Keratinocyte (primary cell): ENCODE measurements around the gene TRAP1. TPM values are rescaled to one million over a fixed set of nuclear protein-coding genes. Genes with fewer than 3 reads are reported as not detected.

ENCODE experiments used
- DNase-seq: peaks from one replicate; pipeline ENCODE4 v3.0.0-alpha.2; 2011; ENCODE audit warnings: low read depth, missing footprints, low spot score
- FAIRE-seq: peaks from 2 replicates; lab custom pipeline; 2011; peaks lifted over from hg19 to GRCh38; lab: Jason Lieb, UNC
- H2AFZ ChIP-seq: 2 replicates; pipeline ENCODE4 v1.6.0; 2012; ENCODE audit warnings: low read length, control low read depth, inconsistent platforms; ENCODE audit not compliant: control insufficient read depth
- H3K27ac ChIP-seq: 2 replicates; pipeline ENCODE4 v1.5.1; 2011; ENCODE audit warnings: low read length; ENCODE audit not compliant: control insufficient read depth, insufficient read depth
- H3K27me3 ChIP-seq: 3 replicates; pipeline ENCODE4 v1.6.0; 2011; ENCODE audit warnings: low read length; ENCODE audit not compliant: control insufficient read depth, insufficient read depth; ENCODE audit errors: extremely low read depth
- H3K36me3 ChIP-seq, 2 experiments: 2 replicates in 1 of 2; 3 replicates in 1 of 2; pipeline ENCODE4 v1.5.1; 2011; ENCODE audit warnings: low read length in 2 of 2, mild to moderate bottlenecking in 1 of 2; ENCODE audit not compliant: control insufficient read depth in 2 of 2, insufficient read depth in 2 of 2; ENCODE audit errors: extremely low read depth in 1 of 2
- H3K4me1 ChIP-seq: 3 replicates; pipeline ENCODE4 v1.5.1; 2011; ENCODE audit warnings: low read length; ENCODE audit not compliant: control insufficient read depth, insufficient read depth; ENCODE audit errors: extremely low read depth
- H3K4me2 ChIP-seq: 3 replicates; pipeline ENCODE4 v1.6.0; 2011; ENCODE audit warnings: low read depth, low read length; ENCODE audit not compliant: control insufficient read depth, insufficient read depth; ENCODE audit errors: extremely low read depth
- H3K4me3 ChIP-seq, 3 experiments: fragments of 200-600 bp in 1 of 3; sonication (generic) in 1 of 3; 2 replicates in 2 of 3; 3 replicates in 1 of 3; pipeline ENCODE4 v1.5.1; 2011 to 2016; ENCODE audit warnings: low read length in 3 of 3, mild to moderate bottlenecking in 3 of 3, control low read depth in 2 of 3, inconsistent platforms in 1 of 3, low read depth in 1 of 3, mixed read lengths in 1 of 3, mixed run types in 1 of 3, moderate library complexity in 1 of 3; ENCODE audit not compliant: control insufficient read depth in 2 of 3, insufficient read depth in 2 of 3; ENCODE audit errors: extremely low read depth in 1 of 3
- H3K79me2 ChIP-seq: 2 replicates; pipeline ENCODE4 v1.6.0; 2012; ENCODE audit warnings: low read length; ENCODE audit not compliant: control insufficient read depth, insufficient read depth
- H3K9ac ChIP-seq: 3 replicates; pipeline ENCODE4 v1.6.0; 2011; ENCODE audit warnings: low read length; ENCODE audit not compliant: control insufficient read depth, insufficient read depth; ENCODE audit errors: extremely low read depth
- H3K9me1 ChIP-seq: 3 replicates; pipeline ENCODE4 v1.6.0; 2011; ENCODE audit warnings: low read length; ENCODE audit not compliant: control insufficient read depth, insufficient read depth; ENCODE audit errors: extremely low read depth
- H3K9me3 ChIP-seq: 2 replicates; pipeline ENCODE4 v1.5.1; 2012; ENCODE audit warnings: low read depth, low read length; ENCODE audit not compliant: control insufficient read depth
- H4K20me1 ChIP-seq: 3 replicates; pipeline ENCODE4 v1.6.0; 2011; ENCODE audit warnings: low read length; ENCODE audit not compliant: control insufficient read depth, insufficient read depth; ENCODE audit errors: extremely low read depth
- EZH2 ChIP-seq: IDR thresholded peaks from one replicate; pipeline ENCODE4 v1.6.1; 2012; ENCODE audit warnings: inconsistent platforms, mild to moderate bottlenecking, low read length, moderate library complexity
- dilution Hi-C: fragments of 300-500 bp; cut with MboI; formaldehyde crosslinking; loops from one replicate; pipeline ENCODE4 v1.7.0; 2020; ENCODE audit warnings: low sequenced_read_pairs; ENCODE audit not compliant: extremely low pct_ligation_motif_present
- polyA plus RNA-seq, 5 experiments: library from polyadenylated mRNA; depleted of rRNA in 3 of 5; stranded (reverse) in 3 of 5; stranded (forward) in 1 of 5; unstranded in 1 of 5; fragments of >200 nt; gene quantifications; 1 replicate in 1 of 5; 2 replicates in 3 of 5; 3 replicates in 1 of 5; pipeline versions ENCODE4 v1.2.1 to v1.2.3, GENCODE V29; 2011 to 2012; ENCODE audit warnings: missing spikeins in 2 of 5, low read depth in 1 of 5, low replicate concordance in 1 of 5
- TF ChIP-seq, protein P1 (sequence below), 3 experiments: IDR thresholded peaks in 1 of 3; conservative IDR thresholded peaks in 1 of 3; optimal IDR thresholded peaks in 1 of 3; 2 replicates in 2 of 3; 3 replicates in 1 of 3; pipeline versions ENCODE3 to v1.5.1; 2011; ENCODE audit warnings: low read length in 3 of 3, mild to moderate bottlenecking in 3 of 3, moderate library complexity in 2 of 3, control low read depth in 1 of 3, inconsistent platforms in 1 of 3; ENCODE audit not compliant: insufficient read depth in 2 of 3; ENCODE audit errors: extremely low read depth in 1 of 3

Gene TRAP1
- polyA plus RNA-seq, 1 donor (not counting 4 experiments of a cell fraction or from before 2014, with no cell fraction given), result 106 TPM

DNA sequence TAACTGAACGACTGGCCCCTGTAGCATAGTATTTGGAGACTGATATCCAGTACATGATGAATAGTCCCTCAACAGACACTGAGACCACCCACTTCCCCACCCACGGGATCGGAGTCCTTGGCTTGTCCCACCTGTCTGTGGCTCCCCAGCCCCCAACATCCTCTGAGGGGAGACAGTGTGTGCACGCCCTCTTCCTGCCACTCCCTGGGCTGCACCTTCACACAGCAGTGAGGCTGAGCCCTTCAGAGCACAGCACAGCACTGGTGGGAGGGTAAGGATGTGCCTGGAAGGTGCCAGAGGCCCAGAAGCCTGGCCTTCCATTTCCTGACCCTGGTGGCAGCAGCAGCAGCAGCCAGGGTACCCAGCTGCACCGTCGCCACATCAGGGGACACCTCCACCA lies 51.8 kb downstream of the TRAP1 start:
- Histone ChIP-seq H2AFZ (no peak overlapping the region), H3K27me3 (no peaks in the 10 kb centered on the region), H3K4me1 (no peaks in the 10 kb centered on the region), H3K36me3 (peaks cover 18 to 49% of the 10 kb centered on the region in 2 experiments), H3K4me3 (no peak overlapping the region), H4K20me1 (no peaks in the 10 kb centered on the region), H3K27ac (no peak overlapping the region), H3K9me3 (no peaks in the 10 kb centered on the region), H3K79me2 (no peaks in the 10 kb centered on the region), H3K9ac (no peak overlapping the region), H3K9me1 (no peaks in the 10 kb centered on the region), H3K4me2 (no peak overlapping the region)
- no peak for FAIRE-seq
- DNase-seq, result no peak
- TF ChIP-seq EZH2, result no peak
- TF ChIP-seq, protein P1, sequence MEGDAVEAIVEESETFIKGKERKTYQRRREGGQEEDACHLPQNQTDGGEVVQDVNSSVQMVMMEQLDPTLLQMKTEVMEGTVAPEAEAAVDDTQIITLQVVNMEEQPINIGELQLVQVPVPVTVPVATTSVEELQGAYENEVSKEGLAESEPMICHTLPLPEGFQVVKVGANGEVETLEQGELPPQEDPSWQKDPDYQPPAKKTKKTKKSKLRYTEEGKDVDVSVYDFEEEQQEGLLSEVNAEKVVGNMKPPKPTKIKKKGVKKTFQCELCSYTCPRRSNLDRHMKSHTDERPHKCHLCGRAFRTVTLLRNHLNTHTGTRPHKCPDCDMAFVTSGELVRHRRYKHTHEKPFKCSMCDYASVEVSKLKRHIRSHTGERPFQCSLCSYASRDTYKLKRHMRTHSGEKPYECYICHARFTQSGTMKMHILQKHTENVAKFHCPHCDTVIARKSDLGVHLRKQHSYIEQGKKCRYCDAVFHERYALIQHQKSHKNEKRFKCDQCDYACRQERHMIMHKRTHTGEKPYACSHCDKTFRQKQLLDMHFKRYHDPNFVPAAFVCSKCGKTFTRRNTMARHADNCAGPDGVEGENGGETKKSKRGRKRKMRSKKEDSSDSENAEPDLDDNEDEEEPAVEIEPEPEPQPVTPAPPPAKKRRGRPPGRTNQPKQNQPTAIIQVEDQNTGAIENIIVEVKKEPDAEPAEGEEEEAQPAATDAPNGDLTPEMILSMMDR (optimal IDR thresholded peaks at IDR 0.05 in 1 of 3, IDR thresholded peaks at IDR 0.05 in 1 of 3, conservative IDR thresholded peaks at IDR 0.05 in 1 of 3; ENCODE audit: extremely low read depth in 1 of 3, insufficient read depth in 2 of 3, low read length in 3 of 3), result no peak
- dilution Hi-C loops, result no loop called here

- TF ChIP-seq, protein P1 (optimal IDR thresholded peaks at IDR 0.05 in 1 of 3, IDR thresholded peaks at IDR 0.05 in 1 of 3, conservative IDR thresholded peaks at IDR 0.05 in 1 of 3; ENCODE audit: extremely low read depth in 1 of 3, insufficient read depth in 2 of 3, low read length in 3 of 3), result no peak
- no peak for TF ChIP-seq EZH2
- Histone ChIP-seq H3K4me3 (no peak overlapping the region), H3K4me1 (no peaks in the 10 kb centered on the region), H3K79me2 (no peaks in the 10 kb centered on the region), H2AFZ (no peak overlapping the region), H3K9ac (no peak overlapping the region), H3K27me3 (no peaks in the 10 kb centered on the region), H3K9me1 (no peaks in the 10 kb centered on the region), H3K27ac (no peak overlapping the region), H3K9me3 (no peaks in the 10 kb centered on the region), H3K4me2 (no peak overlapping the region), H3K36me3 (peaks cover 22 to 55% of the 10 kb centered on the region in 2 experiments), H4K20me1 (no peaks in the 10 kb centered on the region)
- dilution Hi-C loops, result no loop called here
- FAIRE-seq (no peak), DNase-seq (no peak)
Measured at GRCh38 chr16:3664187-3664896, 53.0 kb downstream of the TRAP1 start.
